OCI-LY1 (cell line): ENCODE measurements around the gene SUN1.
"Not testable (repeated sequence)": the region's sequence is repeated elsewhere in the genome, so short reads cannot be mapped to it uniquely, and the experiment has no call there.

Experiments
- H2AFZ ChIP-seq: fragments of 200-600 bp; sonication (generic), shearing (Covaris generic); 2 replicates; pipeline ENCODE4 v1.6.0; 2014; ENCODE audit warnings: antibody characterized with exemption, mild to moderate bottlenecking, low read length
- H3F3A ChIP-seq: fragments of 200-600 bp; sonication (generic), shearing (Covaris generic); 2 replicates; pipeline ENCODE4 v1.6.0; 2014; ENCODE audit warnings: mild to moderate bottlenecking, antibody characterized with exemption, low read length, moderate library complexity; ENCODE audit not compliant: insufficient read depth
- H3K27ac ChIP-seq: fragments of 200-600 bp; sonication (generic); 2 replicates; pipeline ENCODE4 v1.5.1; 2014; ENCODE audit warnings: low read length, mixed run types, mild to moderate bottlenecking, low read depth; ENCODE audit not compliant: poor library complexity, severe bottlenecking
- H3K27me3 ChIP-seq: fragments of 200-600 bp; sonication (generic); 2 replicates; pipeline ENCODE4 v1.6.0; 2014; ENCODE audit warnings: antibody characterized with exemption, mild to moderate bottlenecking, low read length, moderate library complexity; ENCODE audit not compliant: insufficient read depth
- H3K36me3 ChIP-seq: fragments of 200-600 bp; sonication (generic); 2 replicates; pipeline ENCODE4 v1.6.1; 2014; ENCODE audit warnings: mild to moderate bottlenecking, antibody characterized with exemption, low read length, moderate library complexity, mixed read lengths; ENCODE audit not compliant: insufficient read depth
- H3K4me1 ChIP-seq: fragments of 200-600 bp; sonication (generic); 2 replicates; pipeline ENCODE4 v1.5.1; 2014; ENCODE audit warnings: mild to moderate bottlenecking, low read length, moderate library complexity; ENCODE audit not compliant: insufficient read depth, severe bottlenecking
- H3K4me2 ChIP-seq: fragments of 200-600 bp; sonication (generic), shearing (Covaris generic); 2 replicates; pipeline ENCODE4 v1.6.1; 2014; ENCODE audit warnings: low read length
- H3K4me3 ChIP-seq: fragments of 200-600 bp; sonication (generic); 2 replicates; pipeline ENCODE4 v1.5.1; 2014; ENCODE audit warnings: low read length, low read depth, mild to moderate bottlenecking, mixed read lengths; ENCODE audit not compliant: poor library complexity, severe bottlenecking
- H3K79me2 ChIP-seq: fragments of 200-600 bp; shearing (Covaris generic); 2 replicates; pipeline ENCODE4 v1.6.1; 2016; ENCODE audit warnings: mixed run types, low read length, mixed read lengths; ENCODE audit not compliant: insufficient read depth
- H3K9ac ChIP-seq: fragments of 200-600 bp; sonication (generic), shearing (Covaris generic); 2 replicates; pipeline ENCODE4 v1.6.1; 2014; ENCODE audit warnings: mild to moderate bottlenecking, low read length, mixed read lengths
- H3K9me2 ChIP-seq: fragments of 200-600 bp; sonication (generic), shearing (Covaris generic); 2 replicates; pipeline ENCODE4 v1.6.1; 2014; ENCODE audit warnings: low read depth, mild to moderate bottlenecking, low read length, mixed read lengths
- H3K9me3 ChIP-seq: fragments of 200-600 bp; shearing (Covaris generic); 2 replicates; pipeline ENCODE4 v1.6.1; 2014; ENCODE audit warnings: low read length, mixed read lengths
- H4K20me1 ChIP-seq: fragments of 200-600 bp; sonication (generic), shearing (Covaris generic); 2 replicates; pipeline ENCODE4 v1.6.0; 2016; ENCODE audit warnings: mild to moderate bottlenecking, low read length; ENCODE audit not compliant: insufficient read depth
- EZH2 ChIP-seq: fragments of 200-600 bp; sonication (generic), shearing (Covaris generic); IDR thresholded peaks from 2 replicates; pipeline ENCODE4 v1.8.0; 2017; ENCODE audit warnings: borderline replicate concordance, mixed run types, mild to moderate bottlenecking, antibody characterized with exemption, low read length, moderate library complexity, mixed read lengths
- TF ChIP-seq, protein P1 (sequence below): fragments of 200-600 bp; sonication (generic), shearing (Covaris generic); IDR thresholded peaks from 2 replicates; pipeline ENCODE4 v1.5.1; 2017; ENCODE audit warnings: mild to moderate bottlenecking, antibody characterized with exemption, low read length, moderate library complexity, mixed read lengths

Gene SUN1

GRCh38 chr7:844514-844913 is 12.2 kb downstream of the SUN1 start:
- Histone ChIP-seq H3K9me3 (no peaks in the 10 kb centered on the region), H3F3A (no peaks in the 10 kb centered on the region), H4K20me1 (no peaks in the 10 kb centered on the region), H3K4me2 (no peak overlapping the region), H3K27ac (no peak overlapping the region), H3K79me2 (no peaks in the 10 kb centered on the region), H3K27me3 (no peaks in the 10 kb centered on the region), H3K36me3 (peaks cover 56% of the 10 kb centered on the region), H3K4me1 (no peaks in the 10 kb centered on the region), H3K9ac (no peak overlapping the region), H3K4me3 (no peak overlapping the region), H2AFZ (no peak overlapping the region), H3K9me2 (no peaks in the 10 kb centered on the region)
- TF ChIP-seq EZH2, result no peak
- TF ChIP-seq, protein P1, sequence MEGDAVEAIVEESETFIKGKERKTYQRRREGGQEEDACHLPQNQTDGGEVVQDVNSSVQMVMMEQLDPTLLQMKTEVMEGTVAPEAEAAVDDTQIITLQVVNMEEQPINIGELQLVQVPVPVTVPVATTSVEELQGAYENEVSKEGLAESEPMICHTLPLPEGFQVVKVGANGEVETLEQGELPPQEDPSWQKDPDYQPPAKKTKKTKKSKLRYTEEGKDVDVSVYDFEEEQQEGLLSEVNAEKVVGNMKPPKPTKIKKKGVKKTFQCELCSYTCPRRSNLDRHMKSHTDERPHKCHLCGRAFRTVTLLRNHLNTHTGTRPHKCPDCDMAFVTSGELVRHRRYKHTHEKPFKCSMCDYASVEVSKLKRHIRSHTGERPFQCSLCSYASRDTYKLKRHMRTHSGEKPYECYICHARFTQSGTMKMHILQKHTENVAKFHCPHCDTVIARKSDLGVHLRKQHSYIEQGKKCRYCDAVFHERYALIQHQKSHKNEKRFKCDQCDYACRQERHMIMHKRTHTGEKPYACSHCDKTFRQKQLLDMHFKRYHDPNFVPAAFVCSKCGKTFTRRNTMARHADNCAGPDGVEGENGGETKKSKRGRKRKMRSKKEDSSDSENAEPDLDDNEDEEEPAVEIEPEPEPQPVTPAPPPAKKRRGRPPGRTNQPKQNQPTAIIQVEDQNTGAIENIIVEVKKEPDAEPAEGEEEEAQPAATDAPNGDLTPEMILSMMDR, result no peak

GRCh38 chr7:845091-845490 is 12.8 kb downstream of the SUN1 start:
- no peaks in the 10 kb centered on the region for H3K9me3 ChIP-seq
- H3K4me2 ChIP-seq, result no peak overlapping the region
- H3K9me2 ChIP-seq, result no peaks in the 10 kb centered on the region
- no peaks in the 10 kb centered on the region for H3K4me1 ChIP-seq
- no peaks in the 10 kb centered on the region for H3K79me2 ChIP-seq
- no peaks in the 10 kb centered on the region for H3F3A ChIP-seq
- H3K27ac ChIP-seq, result no peak overlapping the region
- TF ChIP-seq, protein P1, result no peak
- no peak for TF ChIP-seq EZH2
- no peaks in the 10 kb centered on the region for H3K27me3 ChIP-seq
- H4K20me1 ChIP-seq, result no peaks in the 10 kb centered on the region
- no peak overlapping the region for H3K9ac ChIP-seq
- H3K4me3 ChIP-seq, result no peak overlapping the region
- H2AFZ ChIP-seq, result no peak overlapping the region
- H3K36me3 ChIP-seq, result peaks cover 55% of the 10 kb centered on the region

DNA sequence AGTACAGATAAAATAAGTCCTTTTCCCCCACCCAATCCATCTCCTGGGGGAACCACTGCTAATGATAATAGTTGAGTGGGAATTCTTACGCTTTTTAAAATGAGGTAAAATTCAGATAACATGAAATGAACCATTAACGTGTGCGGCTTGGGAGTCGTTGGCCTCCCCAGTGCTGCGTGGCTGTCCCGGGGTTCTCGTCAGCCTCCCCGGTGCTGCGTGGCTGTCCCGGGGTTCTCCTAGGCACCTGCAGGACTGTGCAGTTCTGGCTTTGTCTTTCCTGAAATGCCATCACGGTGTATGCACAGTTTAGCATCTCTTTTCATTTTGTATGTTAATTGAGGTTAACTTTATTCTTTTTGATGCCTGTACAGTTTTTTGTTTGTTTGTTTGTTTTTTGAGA is 13.5 kb downstream of the SUN1 start:
- Histone ChIP-seq H3K4me1 (no peaks in the 10 kb centered on the region), H3K27ac (no peak overlapping the region), H3F3A (no peaks in the 10 kb centered on the region), H2AFZ (no peak overlapping the region), H3K79me2 (no peaks in the 10 kb centered on the region), H3K9me2 (no peaks in the 10 kb centered on the region), H3K9ac (no peak overlapping the region), H3K4me2 (no peak overlapping the region), H3K4me3 (no peak overlapping the region), H3K9me3 (no peaks in the 10 kb centered on the region), H3K36me3 (peaks cover 53% of the 10 kb centered on the region), H3K27me3 (no peaks in the 10 kb centered on the region), H4K20me1 (no peaks in the 10 kb centered on the region)
- TF ChIP-seq, protein P1, result no peak

- H3K27ac ChIP-seq, H2AFZ ChIP-seq, H3K4me1 ChIP-seq, H3K9ac ChIP-seq, H3K9me2 ChIP-seq, H3K4me2 ChIP-seq, H3K9me3 ChIP-seq, H3F3A ChIP-seq, H3K4me3 ChIP-seq, H3K79me2 ChIP-seq, H4K20me1 ChIP-seq, H3K27me3 ChIP-seq: not testable (repeated sequence)
- H3K36me3 ChIP-seq, result peaks cover 61% of the 10 kb centered on the region
Measured at GRCh38 chr7:846958-847650, 14.8 kb downstream of the SUN1 start.

GRCh38 chr7:847728-848127 is 15.5 kb downstream of the SUN1 start:
- H3F3A ChIP-seq, H3K4me2 ChIP-seq, H3K9ac ChIP-seq, H3K9me2 ChIP-seq, H3K9me3 ChIP-seq, H3K4me3 ChIP-seq, H3K79me2 ChIP-seq, H2AFZ ChIP-seq, H3K27ac ChIP-seq, H4K20me1 ChIP-seq, H3K27me3 ChIP-seq, H3K4me1 ChIP-seq: not testable (repeated sequence)
- H3K36me3 ChIP-seq, result peaks cover 61% of the 10 kb centered on the region
